SHP77 (cell line): ENCODE data around the gene DCTN3.

Experiments
- DNase-seq, 2 experiments: peaks; one replicate each; lab custom pipeline; 2025; lab: John Stamatoyannopoulos, UW

Gene DCTN3

DNA sequence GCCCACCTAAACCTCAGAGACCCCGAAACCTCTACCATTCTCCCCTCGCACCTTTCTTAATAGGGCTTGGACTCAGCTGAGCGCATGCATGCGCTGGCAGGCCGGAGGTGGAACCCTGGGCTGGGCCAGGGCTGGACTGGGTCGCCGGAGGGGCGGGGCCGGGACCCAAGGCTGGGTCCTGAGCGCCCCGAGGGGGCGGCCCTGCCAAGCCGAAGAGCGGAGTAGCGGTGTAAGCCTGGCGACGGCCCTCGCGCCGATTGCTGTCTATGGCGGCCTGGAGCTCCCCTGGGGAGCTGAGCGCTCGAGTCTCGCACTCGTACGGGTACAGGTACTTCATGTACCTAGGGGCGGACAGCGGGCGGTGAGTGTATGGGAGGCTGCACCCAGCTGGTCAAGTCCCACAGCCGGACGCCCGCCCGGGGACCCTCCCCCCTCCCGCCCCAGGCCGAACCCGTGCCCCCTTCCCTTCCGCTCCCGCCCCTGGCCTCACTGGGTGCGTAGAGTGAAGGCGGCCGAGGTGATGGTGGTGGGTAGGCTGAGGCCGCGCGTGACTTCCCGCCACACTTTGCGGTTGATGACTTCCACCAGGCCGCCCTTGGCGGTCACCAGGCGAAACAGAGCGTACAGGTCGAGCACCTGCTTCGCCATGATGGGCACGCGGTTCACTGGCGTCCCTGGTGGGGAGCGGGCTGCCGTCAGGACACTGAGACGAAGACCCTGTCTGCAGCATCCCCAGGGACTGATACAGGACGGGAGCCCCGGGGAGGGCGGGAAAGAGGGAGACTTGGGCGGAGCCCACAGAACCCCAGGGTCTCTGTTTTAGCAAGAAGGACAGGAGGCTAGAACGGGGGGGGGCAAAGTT lies 3.3 kb upstream of the DCTN3 start:
- no peak for DNase-seq

DNA sequence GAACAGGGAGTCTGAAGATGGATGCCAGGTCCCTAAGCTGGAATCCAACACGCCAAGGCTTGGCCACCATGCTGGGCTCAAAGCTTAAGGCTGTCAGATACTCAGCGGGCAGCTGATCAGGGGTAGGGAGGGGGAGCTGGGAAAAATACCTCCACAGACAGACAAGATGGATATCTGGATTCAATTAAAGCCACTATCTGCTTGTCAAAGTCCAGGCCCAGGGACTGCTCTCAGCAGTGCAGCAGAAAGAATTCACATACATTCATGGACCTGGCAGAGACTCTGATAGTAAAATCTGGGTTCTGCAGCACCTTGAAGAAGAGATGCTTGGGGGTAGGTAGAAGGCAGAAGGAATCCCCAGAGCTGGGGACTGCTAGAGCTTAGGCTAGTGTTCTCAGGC lies 5.2 kb downstream of the DCTN3 start:
- no peak for DNase-seq

DNA sequence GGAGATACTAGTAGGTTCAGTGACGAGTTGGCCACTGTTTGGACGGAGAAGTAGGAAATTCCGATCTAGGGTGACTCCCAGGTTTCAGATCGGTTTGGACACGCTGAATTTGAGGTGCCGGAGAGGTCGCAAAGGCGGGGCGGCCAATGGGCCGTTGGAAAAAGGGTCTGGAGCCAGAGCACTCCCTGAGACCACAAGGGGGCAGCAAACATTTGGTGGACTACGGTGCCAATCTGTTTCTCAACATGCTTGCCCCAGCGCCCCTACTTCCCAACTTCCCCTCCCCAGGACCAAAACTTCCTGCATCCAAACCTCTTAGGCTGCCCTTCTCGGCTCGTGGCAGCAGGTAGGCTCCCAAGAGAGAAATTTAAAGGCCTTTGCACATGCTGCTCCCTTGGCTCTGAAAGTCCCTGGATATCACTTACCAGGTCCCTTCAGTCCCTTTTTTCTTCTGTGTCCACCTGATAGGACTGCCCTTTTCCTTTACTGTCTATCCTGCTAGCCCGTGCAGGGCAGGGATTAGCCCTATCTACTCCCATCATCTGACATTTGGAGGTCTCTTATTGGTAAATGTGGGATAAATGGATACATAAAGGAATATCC lies 7.4 kb downstream of the DCTN3 start:
- DNase-seq = peak; percentile 13 to 70

DNA sequence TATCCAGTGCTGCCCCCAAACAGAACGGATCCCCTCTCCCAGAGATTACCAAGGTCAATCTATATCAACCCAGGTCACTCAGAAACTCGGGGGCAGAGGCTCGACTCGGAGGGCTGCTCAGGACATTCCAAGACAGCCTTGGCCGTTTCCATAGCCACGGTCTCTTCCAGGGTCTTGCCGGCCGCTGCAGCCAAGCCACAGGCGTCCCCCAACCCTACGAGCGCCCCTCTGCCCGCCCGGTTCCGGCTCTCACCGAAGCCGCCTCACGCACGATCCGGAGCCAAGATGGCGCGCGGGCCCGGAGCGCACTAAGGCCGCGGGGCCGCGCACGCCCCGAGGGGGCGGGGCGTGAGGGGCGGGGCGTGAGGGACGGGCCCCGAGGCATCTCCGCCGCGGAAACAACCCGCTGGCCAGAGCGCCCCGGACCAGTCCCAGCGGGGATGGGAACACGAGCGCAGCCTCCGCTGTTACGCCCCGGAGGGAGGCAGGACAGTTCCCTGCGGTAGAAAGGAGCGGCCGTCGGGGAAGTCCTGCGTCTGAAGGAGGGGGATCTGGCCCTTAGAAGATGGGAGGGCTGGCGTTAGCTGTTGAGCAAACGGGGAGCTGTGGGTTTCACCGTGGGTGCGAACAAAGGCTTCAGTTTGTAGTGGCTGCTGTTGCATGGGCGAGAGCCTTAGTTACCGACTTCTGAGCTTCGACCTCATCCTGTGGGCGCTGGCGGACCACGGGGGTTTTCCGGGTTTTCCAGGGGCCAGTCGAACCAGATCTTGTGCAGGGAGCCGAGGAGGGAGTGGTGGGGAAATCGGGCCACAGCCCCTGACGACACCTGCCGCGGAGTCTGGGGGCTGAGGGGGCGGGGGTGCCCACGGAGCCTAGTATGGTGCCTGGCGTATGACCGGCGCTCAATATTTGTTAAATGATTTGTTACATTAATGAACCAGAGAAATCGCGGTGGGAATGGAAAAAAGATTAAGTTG lies 8.2 kb downstream of the DCTN3 start, which contains the start of gene RPP25L:
Gene RPP25L, minus strand, starts transcription at position 287 of the 977 bp plus-strand sequence. CDS start 801 bp downstream, outside the sequence.
- DNase-seq = peak; percentile 60 to 69

DNA sequence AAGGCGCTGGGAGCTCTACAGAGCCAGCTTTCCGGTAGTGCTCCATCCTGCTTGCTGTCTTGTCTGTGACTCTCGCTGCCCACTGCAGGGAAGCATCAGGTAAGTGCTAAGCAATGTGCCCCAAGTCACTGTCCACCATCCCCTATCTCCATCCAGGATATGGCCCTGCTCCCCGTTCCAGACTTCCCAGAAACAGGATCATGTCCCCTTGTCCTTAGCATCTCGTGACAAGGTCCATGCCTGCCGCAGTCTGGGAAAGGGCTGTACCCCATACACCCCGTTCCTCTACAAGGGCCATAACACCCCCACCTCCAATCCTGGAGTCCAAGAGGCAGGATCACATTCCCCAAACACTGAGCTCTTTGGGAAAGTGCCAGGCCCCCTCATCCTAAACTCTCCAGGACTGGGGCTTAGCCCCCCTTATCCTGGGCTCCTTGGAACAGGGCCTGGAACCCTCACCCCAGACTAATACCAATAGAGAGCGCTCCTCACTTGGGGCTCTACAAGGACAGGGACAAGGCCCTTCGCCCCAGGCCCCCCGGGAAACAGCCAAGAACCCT lies 9.0 kb downstream of the DCTN3 start:
- DNase-seq = no peak

DNA sequence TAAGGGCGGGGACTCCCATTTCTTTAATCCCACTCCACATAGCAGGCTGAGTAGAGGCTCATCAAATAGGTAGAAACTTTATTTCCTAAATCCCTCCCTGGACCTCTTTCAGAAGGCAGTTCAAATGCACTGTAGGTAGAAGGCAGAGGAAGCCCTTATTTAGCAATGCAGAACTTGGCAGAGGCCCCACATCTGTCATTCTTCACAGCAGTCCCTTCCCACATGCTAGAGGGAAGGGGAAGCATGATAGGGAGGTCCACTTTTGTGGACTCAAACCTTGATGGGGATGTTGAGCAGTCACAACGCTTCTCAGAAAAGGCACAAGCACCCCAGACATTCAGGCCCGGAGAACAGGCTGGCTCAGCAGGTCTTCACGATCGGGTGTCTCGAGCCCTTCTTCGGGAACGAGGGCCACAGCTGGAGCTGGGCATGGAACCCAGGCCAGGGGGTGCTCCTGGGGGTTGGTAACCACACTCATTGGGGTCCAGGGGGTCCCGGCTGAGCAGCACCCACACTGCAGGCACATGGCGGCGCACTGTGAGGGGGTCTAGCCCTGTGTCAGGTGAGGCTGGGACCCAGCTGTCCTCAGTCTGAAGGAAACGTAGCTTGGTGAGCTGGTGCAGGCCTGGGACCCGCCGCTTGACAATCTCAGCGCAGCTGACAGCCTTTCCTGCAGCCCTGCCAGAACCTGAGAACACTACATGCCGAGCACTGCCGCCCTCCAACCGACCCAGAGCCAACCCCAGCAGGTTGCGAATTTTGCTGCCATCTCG lies 9.7 kb downstream of the DCTN3 start:
- DNase-seq = no peak

DNA sequence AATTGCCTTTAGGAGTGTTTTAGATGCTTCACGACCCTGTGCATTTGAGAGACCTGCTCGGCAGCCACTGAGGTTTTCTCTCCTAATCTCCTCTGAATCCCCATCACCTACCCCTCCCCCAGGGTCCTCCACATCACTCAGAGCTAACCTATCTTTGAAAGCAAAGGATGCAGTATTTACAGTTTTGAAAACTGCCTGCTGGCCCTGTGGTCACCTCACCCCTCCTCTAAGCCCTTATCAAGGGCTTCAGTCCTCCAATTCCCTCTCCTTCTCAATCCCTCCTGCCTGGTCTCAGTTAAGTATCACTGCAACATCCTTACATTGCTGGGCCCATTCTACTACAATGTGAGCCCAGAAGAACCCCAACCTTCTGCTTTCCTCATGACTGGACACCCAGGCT lies 13.0 kb downstream of the DCTN3 start:
- no peak for DNase-seq

DNA sequence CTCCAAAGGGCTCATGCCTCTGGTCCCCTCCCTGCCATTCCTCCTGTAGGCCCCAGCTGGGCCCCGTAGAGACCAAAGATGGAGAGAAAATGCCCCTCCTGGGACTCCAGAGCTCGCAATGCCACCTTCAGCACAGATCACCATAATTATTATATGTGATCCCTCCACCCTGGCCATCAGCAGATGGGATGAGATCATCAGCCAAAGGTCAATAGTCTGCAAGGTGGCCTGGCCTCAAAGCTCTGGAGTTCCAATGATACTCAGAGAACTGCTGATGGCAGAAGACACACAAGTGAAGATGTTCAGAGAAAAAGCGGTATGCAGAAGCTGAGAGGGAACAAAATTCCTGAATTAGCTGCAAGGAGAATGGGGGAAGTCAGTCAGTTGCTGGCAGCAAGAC lies 13.4 kb downstream of the DCTN3 start:
- DNase-seq = no peak

DNA sequence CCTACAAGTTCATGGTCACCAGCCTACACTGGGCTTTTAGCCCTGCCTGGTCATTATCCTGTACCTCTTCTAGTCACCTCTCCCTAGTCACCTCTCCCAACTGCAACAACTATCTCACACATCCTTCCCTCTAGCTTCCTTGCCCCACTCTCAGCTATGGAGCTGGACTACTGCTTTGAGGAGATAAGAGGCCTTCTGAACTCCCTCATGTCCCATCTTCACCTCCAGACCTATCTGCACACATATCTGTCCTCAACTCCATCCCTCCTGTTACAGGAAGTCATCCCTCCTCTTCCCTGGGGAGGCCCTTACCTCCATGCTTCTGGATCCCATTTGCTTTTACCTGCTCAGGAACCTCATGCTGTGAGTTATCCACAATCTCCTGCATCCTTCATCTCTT lies 14.1 kb downstream of the DCTN3 start:
- no peak for DNase-seq

DNA sequence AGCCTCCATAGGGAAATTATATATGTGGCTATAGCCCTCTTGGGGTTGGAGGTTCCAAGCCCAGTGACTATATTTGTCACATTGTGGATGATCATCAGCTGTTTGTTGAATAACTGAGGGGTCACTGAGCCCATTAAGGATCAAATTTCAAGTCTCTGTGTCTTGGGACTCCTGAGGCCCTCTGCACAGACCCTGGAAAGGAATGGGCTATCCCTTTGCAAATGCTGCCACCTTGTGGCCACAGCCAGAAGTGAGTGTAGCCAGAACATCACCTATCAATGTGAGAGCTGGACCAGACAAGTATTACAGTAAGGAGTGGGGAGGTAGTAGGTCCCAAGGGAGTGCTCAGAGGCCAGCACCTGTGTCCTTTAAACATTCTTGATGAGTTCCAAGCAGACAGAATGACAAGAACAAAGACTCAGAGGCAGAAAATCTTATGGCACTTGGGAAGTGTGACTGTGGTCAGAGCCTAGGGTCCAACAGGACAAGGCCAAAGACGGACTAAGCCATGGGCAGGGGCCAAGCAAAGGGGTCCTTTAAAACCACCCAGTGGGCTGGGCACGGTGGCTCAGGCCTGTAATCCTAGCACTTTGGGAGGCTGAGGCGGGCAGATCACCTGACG lies 16.6 kb downstream of the DCTN3 start:
- DNase-seq = peak; percentile 30 to 47

DNA sequence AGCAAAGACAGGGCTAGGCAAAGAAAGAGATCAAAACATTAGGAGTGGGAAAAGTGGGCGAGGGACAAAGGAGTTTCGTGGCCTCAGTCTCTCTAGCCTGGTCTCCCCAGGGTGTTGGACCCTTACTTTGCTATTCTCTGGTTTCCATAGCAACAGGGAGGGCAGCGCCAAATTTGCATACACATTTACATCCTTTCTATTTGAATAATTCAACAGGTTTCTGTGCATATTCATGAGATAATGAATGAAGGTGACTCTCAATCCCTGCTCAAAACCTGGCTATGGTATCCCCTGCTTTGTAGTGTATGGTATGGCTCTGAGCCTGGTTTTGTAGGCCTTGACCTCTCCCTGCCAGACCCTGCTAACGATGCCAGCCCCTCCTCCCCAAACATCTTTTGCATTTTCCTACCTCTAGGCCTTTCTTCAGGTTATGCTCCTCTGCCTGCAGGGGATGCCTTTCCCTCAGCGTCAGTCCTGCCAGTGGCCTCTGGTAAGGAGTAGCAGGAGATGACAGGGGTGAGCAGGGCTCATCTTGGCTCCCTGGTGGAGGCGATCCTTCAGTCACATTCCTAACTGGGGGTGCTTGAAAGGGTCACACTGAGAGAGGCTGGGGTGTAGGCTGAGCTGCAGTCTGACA lies 18.2 kb downstream of the DCTN3 start:
- no peak for DNase-seq

DNA sequence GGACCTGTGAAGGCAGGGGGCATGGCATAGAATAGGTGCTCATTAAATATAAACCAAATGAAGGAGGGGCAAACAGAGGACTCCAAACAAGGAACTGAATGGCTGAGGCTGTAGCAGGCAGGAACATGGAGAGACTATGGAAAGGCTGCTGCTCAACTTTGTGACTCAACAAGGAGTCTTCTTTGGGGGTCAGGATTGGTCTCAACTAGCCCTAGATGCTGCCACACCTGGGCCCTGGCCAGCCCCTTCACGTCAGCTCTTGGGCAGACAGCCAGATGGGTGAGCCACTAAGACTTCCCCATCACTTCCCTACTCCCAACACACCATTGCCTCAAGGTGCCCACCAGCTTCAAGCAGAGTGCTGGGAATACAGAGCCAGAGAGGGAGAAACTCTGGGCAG lies 19.4 kb downstream of the DCTN3 start:
- no peak for DNase-seq

DNA sequence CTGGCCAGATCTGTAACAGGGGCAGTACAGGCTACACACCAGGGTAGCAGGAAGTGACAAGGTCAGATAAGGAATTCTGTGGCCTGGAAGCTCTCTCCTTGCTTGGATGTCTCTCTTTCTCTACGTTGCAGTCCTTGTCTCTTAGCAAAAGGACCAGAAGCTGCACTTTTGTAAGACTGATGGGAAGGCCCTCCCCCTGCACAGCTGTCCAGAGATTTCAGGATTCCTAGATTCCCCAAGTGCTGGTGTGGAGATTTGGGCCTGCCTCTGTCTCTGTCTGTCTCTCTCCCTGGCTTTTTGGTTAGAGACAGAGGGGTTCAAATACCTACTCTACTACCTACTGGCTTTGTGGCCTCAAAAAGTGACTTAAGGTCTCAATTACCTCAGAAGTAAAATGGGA lies 20.7 kb downstream of the DCTN3 start:
- DNase-seq = no peak

DNA sequence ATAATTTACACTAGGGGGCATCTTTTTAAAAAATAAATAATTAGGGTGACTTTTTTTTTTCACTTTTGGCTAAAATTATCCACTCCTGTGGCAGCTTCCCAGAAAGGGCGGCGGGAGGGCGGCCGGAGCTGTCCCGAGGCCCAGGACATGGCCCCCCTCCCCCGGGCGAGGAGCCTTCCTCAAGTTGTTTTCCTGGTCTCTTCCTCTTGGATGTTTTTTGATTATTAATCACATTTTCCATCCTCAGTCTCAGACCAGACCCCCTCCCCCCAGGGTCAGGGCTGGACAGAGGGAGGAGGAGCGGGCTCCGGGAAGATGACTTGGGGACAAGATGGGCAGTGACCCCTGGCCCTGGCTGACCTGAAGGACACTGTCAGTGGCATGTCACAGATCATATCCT lies 26.1 kb downstream of the DCTN3 start:
- DNase-seq = no peak

DNA sequence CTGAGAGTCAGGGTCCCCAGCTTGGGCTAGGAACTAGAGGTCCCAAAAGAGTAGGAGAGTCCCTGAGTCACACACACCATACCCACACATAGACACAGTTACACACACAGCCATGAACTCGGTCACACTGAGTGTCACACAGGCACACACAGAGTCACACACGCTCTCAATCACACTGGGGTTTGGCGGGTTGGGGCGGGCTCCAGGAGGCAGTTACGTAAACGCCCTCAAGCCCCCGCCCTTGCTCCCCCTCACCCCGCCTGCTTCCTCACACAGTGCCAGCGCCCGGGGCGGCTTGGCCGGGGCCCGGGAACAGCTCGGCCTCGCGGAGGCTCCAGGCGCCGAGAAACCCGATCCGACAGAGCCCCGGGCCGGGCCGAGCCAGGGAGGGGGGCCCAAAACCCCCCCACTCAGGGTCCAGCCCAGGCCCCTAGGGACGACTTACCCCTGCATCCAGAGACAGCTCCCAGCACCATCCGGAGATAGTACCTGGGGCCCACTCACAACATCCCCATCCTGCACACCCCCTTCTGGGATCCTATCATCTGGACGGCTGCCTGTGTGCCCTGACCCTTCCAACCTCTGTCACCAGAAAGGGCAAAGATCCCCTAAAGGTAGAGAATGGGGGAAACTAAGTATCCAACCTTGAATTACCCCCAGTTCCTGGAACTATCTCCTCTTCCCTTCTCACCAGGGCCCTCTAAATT lies 27.2 kb downstream of the DCTN3 start:
- DNase-seq = no peak

DNA sequence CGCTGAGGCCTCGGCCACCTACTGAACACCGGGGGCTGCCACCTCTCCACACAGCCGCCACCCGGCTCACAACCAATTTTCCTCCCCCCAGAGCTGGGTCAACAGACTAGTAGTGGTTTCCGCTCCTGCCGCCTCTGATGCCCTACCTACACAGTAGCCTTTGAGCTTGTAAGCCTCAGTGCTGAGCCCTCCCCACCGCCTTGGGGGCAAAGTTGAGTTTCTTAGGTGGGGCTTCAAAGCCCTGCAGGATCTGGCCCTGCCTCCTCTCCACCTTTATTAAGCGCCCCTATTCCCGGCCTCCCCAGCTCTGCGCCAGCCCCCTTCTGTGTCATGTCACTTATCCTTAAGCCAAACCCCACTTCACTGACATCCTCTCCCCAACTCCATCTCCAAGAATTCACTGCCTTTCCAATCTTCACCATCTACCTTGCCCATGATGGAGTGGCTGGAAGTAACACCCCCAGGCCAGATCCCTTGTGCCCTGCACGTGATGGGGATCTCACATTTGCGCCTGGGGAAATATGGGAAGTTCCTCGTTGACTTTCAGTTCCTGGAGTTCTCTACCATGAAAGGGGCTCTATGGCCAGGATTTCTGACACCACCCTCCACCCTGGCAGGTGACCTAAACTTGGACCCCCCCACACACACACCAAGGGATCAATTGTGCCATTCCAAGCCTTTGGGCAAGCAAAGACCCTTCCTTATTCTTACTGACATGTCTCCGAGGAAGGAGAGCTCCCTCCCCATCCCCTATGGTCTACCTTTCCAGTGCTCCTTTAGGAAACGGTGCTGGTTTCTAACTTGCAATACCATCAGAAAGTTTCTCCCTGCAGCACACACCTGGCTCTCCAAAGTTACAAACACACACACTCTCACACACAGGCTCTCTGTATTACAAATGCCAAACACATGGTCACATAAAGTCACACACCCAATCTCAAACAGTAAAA lies 28.1 kb downstream of the DCTN3 start:
- DNase-seq = no peak

DNA sequence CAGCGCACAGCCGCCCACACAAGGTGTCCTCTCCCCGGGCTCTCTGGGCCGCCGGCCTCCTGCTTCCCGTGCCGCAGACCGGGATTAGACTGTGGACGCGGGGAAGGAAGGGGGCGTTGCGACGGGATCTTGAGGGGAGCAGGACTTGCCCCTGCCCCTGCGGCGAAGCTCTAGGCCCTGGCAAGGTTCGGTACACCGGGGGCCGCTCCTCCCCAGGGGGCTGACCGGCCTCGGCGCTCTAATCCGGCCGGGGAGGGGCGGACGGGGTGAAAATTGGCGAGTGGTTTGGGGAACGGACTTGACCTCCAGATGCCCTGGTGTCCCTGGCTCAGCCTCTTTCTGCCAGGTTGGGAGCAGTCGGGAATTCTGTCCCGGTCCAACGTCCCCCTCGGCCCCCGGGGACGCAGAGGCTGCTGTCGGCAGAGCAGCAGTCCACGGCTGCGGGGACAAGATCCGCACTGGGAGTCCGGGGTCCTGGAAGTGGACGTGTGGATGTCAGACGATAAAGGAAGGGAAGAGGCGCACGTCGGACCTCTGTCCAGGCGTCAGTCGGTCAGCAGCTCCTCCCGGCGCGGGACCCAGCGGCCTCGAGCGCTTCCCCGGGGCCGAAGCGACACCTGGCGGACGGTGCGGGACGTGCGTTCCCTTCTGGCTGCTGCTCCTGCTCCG lies 28.9 kb downstream of the DCTN3 start:
- DNase-seq = peak in 1 of 2 experiments; percentile 49
